CD4-positive, alpha-beta T cell treated with Interleukin-6 at 100 ng/mL for 8 hours (primary cell): ENCODE results near the gene WHAMM.
"Not testable (repeated sequence)": the region's sequence is repeated elsewhere in the genome, so short reads cannot be mapped to it uniquely, and the experiment has no call there.

Experiments
- DNase-seq: peaks from one replicate; pipeline ENCODE4 v3.0.0-alpha.2; 2020; ENCODE audit warnings: mixed read lengths, low spot score

WHAMM gene

GRCh38 chr15:82809308-82810060 is at the start of gene WHAMM:
TSS of gene WHAMM (plus strand) at chr15:82809628. CDS start at chr15:82809727, 99 bp downstream.
- DNase-seq: peak; percentile 96

- no peak for DNase-seq
These were observed 45.9 kb upstream of the WHAMM start for GRCh38 chr15:82763361-82764116.

GRCh38 chr15:82764117-82764490 is 45.3 kb upstream of the WHAMM start:
- DNase-seq: no peak

- DNase-seq: no peak
These were observed 44.7 kb upstream of the WHAMM start for GRCh38 chr15:82764740-82765139.

- not testable (repeated sequence) for DNase-seq
These were observed 43.2 kb upstream of the WHAMM start for GRCh38 chr15:82766201-82766600.

DNA sequence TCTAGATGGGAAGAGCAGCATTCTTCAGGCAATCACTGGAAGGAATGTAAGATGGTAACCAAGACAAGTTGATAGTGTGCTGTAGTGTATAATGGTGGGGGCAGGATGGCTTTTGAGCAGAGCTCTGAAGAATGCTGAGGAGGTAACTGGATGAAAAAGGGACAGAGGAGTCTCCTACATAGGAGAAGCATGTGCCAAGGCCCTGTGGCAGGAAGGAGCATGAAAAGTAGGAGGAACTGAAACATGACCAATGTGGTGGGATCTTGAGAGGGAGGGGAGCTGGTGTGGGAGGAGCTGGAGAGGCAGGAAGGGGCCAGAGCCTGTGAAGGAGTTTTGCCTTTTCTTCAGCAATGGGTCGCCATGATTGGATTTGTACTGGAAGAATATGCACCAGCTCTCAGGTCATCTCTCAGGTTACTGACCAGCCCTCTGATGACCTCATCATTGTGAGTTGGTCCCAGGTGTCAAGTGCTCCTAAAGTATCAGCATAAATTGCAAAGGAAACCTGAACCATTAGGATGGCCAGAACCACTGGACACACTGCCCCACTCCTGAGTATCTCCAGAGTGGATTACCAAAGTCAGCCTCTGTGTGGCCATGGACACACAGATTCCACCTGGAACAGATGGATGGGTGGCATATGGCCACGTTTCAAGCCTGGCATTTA is 42.1 kb upstream of the WHAMM start:
- no peak for DNase-seq

DNA sequence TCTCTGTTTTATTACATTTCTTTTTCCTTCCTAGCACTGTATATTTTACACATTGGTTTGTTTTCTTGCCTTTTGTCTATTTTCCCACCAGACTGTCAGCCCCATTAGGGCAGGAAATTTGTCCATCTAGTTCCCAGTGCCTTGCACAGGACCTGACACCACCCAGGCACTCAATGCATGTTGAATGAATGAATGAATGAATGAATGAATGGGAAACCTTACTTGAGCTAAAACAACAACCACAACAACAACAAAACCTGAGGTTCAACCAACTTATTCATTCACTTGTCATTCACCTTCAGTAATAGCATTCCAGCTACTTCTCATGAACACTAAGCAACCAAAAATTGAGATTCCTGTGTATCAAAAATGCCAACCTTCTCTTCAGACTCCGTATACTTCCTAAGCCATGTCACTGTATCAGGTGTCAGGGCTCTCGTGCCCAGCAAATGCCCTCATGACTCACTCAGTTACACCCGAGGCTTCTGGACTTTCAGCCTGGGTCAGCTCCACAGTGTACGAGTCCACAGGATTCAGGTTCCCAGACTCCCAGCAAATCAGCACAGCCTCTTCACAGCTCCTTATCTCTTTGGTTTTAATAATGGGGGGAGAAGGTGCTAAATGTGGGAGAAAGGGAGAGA is 40.9 kb upstream of the WHAMM start:
- no peak for DNase-seq

DNA sequence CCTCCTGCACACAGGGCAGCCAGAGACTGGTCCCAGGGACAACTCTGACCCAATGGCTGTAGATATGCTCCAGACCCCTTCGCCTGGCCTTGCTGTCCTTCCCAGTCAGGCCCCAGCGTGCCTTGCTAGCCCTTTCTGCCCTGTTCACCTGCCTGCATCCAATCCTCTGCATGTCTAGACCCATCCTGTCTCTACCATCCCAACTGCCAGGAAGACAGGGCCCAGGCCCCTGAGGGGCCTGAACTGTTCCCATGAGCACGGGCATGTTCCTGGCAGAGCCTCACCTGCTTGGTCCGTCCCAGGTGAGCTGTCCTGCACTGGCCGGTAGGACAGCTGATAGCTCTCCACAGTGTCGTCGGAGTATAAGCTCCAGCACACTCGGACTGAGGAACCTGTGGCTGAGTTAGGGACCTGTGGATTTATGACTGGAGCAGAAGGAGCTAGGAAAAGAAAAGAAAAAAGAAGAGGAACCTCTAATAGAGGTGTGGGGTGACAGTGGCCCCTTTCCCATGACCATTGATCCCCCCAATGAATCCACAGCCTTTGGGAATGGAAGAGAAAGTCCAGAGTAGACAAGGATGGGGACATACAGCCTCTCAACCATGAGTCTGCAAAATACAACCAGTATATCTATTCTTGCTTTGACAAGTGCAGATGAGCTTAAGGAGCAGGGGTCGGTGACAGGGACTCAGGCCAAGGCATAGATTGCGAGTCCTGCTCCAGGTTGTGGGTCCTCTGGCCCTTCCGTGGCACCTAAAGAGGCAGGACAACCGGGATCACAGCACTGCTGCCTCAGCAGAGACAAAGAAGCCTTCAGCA is 37.4 kb upstream of the WHAMM start:
- DNase-seq: no peak

DNA sequence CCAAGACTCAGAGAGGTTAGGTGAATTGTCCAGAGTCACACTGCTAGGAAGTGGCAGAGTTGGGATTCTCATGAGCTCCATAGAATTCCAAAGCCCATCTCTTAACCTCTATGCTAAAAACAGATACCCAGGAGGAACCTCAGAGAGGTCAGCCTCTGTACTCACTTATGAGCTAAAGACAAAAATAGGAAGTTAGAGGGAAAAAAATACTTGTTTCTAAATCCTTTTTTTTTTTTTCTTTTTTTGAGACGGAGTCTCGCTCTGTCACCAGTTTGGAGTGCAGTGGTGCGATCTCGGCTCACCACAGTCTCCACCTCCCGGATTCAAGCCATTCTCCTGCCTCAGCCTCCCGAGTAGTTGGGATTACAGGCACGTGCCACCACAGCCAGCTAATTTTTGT is 34.9 kb upstream of the WHAMM start:
- no peak for DNase-seq

GRCh38 chr15:82778755-82779154 is 30.7 kb upstream of the WHAMM start:
- no peak for DNase-seq

GRCh38 chr15:82781349-82781748 is 28.1 kb upstream of the WHAMM start:
- no peak for DNase-seq

DNA sequence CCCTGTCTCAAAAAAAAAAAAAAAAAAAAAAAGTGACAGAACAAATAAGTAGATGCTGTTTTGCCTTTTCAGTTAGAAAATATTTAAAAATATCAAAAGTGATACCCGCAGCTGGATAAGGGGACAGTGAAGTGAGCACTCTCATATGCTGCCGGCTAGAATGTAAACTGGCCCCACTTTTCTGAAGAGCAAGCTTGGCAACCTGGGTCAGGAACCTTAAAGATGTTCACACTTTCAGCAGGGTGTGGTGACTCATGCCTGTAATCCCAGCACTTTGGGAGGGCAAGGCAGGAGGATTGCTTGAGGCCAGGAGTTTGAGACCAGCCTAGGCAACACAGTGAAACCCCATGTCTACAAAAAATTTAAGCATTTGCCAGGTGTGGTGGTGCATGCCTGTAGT is 20.9 kb upstream of the WHAMM start:
- no peak for DNase-seq

- no peak for DNase-seq
These were observed 19.9 kb upstream of the WHAMM start for GRCh38 chr15:82789491-82789890.

- DNase-seq: no peak
These were observed 19.1 kb upstream of the WHAMM start for GRCh38 chr15:82790321-82790720.

GRCh38 chr15:82792068-82792467 is 17.4 kb upstream of the WHAMM start:
- no peak for DNase-seq

DNA sequence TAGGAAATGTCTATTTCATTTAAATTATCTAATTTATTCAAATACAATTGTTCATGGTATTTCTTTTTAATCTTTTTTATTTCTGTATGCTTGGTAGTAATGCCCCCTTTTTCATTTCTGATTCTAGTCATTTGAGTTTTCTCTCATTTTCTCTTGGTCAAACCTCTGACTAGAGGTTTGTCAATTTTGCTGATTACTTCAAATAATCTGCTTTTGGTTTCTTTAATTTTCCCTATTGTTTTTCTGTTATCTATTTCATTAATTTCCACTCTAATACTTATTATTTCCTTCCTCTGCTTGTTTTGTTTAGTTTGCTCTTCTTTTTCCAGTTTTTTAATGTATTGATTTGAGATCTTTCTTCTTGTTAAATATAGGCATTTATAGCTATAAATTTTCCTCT is 15.7 kb upstream of the WHAMM start:
- DNase-seq: no peak

GRCh38 chr15:82798104-82798503 is 11.3 kb upstream of the WHAMM start:
- no peak for DNase-seq

- no peak for DNase-seq
These were observed 10.8 kb upstream of the WHAMM start for GRCh38 chr15:82798531-82799166.

DNA sequence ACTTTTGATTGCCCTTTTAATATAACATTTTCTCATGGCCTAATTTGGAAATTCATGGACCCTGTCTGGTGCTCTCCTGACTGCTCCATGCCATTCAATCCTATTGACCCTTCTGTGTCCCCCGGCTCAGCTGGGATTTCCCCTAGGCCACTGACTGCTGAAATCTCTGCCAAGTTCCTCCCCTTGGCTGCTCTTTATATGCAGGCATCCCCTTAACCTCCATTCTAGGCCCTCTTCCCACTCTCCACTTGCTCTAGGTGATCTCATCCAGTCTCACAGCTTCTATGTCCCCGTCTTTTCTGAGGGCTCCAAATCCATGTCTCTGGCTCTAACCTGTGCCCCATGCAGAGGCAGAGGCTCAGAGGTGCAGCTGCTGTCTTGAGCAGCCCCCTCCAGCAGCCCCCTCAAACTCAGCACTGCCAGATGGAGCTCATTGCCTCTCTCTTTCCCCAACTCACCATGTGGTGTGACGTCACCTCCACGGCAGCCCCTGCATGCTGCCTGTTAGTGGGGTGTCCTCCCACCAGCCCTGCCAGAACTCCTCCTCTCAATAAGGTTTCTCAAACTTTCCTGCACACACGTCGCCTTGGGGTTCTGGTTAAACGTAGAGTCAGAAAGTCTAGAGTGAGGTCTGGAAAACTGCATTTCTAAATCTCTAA is 10.1 kb upstream of the WHAMM start:
- no peak for DNase-seq

- DNase-seq: no peak
These were observed 6.9 kb upstream of the WHAMM start for GRCh38 chr15:82802497-82802896.
